Germinal center (tissue), 1 donor: Measurements from ENCODE around the gene INTS1.

Experiments
- DNase-seq: peaks from one replicate; pipeline ENCODE4 v3.0.0; 2012; ENCODE audit warnings: mixed read lengths, low spot score

The INTS1 gene

DNA sequence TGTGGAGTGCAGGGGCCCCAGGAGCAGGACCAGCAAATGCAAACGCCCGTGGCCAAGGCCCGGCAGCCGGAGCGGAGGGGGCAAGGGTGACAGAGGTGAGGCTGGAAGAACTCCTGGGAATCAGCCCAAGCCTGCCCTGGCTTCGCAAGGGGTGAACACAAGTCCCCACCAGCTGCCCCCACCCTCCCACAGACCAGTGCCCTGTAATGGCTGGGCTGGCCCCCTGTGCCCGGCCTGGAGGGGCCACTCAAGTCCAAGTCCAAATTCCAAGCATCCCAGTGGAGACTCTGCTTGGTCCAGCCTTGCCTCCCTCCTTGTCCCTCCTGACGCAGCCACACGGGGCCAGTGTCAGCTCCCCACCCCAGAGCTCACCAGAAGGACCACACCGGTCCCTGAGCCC, 73.0 kb downstream of the INTS1 start:
- DNase-seq = no peak

DNA sequence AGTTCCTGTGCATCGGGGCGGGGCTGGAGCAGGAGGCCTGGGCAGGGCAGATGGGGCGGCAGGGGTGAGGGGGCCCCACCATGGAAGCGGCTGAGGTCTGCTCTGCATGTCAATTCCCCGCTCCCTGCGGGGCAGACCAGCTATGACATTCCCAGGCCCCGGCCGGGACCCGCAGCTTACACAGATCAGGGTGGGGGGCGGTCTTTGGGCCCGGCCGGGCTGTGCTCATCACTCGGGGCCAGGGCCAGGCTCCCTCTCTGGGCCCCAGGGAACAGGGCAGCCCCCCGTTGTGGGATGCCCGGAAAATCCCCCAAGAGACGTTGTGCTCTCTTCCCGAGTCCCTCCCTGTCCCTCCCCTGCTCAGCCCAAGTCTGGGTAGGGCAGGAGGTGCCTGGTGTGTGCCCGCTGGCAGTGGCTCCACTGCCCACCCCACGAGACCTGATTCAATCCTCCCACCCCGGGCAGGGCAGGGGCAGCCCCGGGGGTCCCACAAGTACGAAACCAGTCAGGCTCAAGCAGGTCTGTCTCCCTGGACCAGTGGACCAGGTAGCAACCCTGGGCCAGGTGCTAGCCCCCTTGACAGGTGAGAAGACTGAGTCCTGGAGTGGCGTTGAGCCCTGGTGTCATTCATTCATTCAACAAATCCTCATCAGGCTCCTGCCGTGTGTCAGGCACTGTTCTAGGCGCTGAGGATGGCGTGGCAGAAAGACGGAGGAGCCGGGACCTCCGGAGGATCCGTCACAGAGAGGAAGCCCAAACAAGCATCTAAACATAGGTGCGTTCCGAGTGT, 73.9 kb downstream of the INTS1 start:
- DNase-seq = no peak

DNA sequence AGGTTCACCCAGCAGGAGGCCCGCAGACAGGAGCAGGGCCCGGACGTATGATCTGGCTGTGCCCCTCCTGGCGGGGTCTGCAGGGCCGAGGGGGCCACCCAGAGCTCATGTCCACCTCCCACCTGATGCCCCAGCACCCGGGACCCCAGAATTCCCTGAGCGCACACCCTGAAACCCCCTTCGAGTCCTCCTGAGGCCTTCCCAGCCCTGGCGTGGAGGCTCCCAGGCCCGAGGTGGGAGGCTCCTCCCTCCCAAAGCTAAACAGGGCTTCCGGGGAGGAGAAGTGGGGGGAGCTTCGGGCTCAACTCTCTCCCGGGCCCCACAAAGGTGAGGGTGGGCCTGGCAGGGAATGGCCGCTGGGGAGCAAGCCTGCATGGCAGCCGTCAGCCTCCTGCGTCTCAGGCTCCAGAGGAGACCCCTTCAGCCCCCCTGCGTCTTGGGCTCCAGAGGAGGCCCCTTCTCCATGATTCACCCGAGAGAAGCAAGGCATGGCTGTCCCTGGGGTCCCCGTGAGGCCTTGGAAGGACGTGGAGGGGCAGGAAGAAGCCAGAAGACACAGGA, 75.2 kb downstream of the INTS1 start:
- no peak for DNase-seq

DNA sequence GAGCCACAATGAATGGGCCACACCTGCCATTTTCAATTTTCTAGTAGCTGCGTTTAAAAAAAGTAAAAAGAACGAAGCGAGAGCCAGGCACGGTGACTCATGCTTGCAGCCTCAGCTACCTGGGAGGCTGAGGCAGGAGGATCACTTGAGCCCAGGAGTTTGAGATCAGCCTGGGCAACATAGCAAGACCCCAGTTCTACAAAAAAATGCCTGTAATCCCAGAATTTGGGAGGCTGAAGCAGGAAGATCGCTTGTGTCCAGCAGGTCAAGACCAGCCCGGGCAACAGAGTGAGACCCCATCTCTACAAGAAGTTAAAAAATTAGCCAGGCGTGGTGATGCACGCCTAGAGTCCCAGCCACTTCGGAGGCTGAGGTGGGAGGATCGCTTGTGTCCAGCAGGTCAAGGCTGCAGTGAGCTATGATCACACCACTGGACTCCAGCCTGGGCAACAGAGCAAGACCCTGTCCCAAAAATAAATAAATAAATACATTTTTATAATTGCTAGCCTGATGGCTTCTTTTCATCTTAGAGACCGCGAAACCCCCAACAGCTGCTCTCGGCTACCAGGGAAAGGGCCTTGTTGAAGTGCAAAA, 77.0 kb downstream of the INTS1 start:
- no peak for DNase-seq

DNA sequence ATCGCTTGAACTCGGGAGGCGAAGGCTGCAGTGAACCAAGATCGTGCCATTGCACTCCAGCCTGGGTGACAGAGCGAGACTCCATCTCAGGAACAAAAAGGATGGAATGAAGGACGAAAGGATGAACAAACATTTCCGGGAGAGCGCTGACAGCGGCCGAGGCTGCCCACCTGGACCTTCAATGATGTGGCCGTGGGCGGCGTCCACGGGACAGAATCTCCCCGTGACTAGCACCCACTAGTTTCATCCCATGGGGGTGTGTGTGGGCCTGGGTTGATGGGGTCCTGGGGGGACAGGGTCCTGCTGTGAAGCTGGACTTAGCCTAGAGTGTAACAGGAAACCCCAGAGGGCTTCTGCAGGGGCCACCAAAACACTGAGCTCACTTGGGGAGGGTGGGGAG, 77.7 kb downstream of the INTS1 start:
- DNase-seq = no peak

DNA sequence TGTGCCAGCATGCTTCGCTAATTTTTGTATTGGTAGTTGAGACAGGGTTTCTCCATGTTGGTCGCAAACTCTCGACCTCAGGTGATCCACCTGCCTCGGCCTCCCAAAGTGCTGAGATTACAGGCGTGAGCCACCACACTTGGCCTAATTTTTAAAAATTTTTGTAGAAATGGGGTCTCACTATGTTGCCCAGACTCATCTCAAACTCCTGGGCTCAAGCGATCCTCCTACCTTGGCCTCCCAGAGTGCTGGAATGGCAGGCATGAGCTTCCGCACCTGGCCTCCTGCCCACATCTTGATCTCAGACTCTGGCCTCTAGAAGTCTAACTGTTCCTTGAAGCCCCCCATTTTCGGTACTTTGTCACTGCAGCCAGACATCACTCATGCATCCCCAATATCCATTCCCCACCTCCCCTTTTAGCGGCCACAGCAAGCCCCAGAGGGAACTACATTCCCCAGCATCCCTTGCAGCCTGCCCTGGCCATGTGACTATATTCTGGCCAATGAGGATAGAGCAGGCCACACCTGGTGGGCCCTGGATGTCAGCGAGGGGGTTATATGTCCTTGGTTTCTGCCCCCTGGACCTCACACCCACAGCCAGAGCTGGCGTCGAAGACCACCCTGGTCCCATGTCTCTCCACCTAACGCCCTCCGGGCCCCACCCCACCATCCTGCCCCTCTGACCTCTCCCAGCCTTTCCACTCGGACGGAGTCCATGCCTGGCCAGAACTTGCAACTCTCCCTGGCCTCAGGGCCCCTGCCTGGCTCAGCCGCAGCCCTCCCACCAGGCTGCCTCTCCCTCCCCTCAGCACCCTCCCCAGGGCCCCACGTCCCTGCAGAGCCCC, 78.7 kb downstream of the INTS1 start:
- peak; percentile 56 for DNase-seq

DNA sequence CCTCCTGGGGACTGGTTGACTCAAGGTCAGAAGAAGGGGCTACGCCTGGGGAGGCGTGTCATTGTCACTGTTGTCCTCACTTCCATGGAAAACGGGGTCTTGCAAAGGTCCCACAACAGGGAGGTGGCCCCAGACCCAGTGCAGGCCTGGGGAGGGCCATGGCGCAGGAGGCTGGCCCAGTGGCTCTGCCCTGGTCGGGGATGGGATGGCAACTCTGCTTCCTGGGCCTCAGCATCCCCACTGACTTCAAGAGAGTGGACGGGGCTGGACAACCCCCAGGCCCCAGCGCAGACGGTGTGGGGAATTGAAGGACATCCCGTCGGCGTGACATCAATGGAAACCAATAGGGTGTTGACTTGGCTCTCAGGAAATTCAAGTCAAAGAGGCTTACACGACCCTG, 80.1 kb downstream of the INTS1 start:
- no peak for DNase-seq

DNA sequence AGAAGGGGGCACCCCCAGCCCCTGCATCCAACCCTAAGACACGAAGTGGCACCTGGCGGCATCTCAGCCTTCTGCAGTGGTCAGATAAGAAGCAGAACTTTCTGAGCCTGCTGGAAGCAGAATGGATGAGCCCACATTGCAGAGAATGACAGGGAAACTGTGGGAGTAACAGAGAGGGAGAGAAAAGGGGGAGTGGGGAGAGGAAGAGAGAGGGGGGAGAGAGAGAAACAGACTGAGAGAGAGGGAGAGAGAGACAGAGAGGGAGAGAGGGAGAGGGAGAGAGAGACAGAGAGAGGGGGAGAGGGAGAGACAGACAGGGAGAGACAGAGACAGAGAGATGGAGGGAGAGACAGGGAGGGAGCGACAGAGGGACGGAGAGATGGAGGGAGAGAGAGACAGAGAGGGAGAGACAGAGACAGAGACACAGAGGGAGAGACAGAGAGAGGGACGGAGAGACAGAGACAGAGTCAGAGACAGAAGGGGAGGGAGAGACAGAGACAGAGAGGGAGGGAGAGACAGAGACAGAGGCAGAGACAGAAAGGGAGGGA, 80.9 kb downstream of the INTS1 start:
- no peak for DNase-seq

DNA sequence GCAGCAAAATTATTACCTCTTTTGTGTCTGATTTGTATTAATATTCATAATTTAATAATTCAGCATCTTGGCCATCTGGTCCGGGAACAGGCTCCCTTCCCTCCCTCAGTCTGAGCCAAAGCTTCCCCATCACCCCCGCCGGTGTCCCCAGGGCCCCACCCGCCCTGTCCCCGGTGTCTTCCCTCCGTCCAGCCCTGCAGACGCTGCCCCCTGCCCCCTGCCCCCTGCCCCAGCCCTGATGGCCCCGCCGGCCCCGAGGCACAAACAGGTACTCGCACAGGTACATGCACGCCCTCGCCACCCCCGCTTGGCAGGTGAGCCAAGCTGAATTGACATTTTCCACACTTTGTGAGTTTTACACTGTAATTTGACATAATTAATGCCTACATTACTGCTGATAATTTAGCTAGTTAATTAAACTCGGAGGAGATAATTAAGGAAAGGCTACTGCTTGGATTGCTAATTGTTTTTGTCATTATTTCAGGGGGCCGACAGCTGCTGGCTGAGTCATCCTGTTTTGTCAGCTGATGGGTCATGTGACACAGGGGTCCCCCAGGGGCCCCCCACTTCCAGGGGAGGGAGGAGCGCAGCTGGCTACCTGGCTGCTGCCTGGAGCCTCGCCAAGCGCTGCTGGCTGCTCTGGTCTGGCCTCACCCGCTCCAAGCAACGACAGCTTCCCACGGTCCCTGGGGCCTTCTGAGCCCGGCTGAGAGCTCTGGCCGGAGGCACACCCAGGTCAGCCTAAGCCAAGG, 81.5 kb downstream of the INTS1 start:
- no peak for DNase-seq

DNA sequence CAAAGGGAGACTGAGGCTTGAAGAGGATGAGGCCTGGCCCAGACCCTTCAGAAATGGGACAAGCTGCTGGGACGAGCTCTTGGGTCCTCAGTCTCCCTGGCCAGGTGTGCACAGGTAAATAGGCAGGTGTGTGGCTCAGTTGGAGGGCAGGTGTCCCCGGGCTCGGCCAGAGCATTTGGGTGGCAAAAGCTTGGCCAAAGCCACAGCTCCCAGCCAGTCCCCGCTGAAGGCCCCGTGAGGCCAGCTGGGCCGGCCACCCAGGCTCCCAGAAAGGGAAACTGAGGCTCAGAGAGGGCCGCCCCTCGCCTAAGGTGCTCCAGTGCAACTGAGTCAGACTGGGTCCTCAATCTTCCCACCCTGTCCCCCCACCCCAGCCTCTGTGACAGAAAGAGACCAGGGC, 82.2 kb downstream of the INTS1 start:
- no peak for DNase-seq

DNA sequence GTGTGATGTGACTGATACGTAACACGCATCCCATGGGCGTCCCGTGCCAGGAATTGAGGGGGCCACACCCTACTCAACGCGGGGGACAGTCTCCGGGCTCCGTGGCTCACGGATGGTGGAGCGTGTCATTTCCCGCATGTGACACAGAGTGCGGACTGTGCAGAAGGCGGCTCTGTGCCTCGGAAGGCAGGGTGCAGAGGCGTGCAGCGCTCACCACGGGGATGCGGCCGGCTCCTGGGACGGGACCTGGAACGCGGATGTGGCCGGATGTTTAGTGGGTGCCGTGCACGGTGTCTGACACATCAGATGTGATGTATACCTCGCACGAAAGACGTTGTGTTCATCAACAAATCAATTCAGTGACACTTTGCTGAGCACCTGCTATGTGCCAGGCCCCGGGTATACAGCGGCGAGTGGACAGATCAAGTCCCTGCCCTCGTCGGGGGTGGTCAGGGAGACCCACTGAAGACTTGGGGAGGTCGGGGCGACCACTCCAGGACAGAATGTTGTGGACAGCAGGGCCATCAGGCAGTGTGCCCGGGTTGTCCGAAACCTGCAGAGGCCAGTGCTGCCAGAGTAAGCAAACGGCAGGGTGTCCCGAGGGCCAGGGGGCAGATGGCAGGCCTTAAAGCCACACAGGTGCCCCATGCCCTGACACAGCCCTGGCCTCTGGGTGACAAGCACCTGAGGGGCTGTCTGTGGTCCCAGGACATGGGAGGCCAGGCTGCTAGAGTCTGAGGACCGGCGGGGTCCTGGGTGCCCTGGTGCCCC, 83.0 kb downstream of the INTS1 start:
- DNase-seq = no peak
